Left lung (tissue), 10 donors: ENCODE data around the gene ERBIN. TPM values are rescaled to one million over a fixed set of nuclear protein-coding genes. Genes with fewer than 3 reads are reported as not detected.
A peak's percentile ranks its signal among the peaks of the same experiment; 100 is the strongest.

Source experiments
- ATAC-seq: fragments of 200-7000 bp; cut with Tn5 transposase; one replicate; pipeline ENCODE4 v1.9.1; 2020; ENCODE audit warnings: moderate library complexity
- DNase-seq, 4 donors: peaks; one replicate each; pipeline ENCODE4 v3.0.0-alpha.2; 2013 to 2020
- H3K27ac ChIP-seq, 2 donors: fragments of 200-600 bp; sonication (generic) in 1 of 2; one replicate each; pipeline versions ENCODE4 v1.5.0 to v1.8.0; 2020 to 2021
- H3K27me3 ChIP-seq, 2 donors: fragments of 200-600 bp; sonication (generic) in 1 of 2; one replicate each; pipeline versions ENCODE4 v1.5.0 to v1.8.0; 2020 to 2021
- H3K36me3 ChIP-seq, 2 donors: fragments of 200-600 bp; sonication (generic) in 1 of 2; one replicate each; pipeline versions ENCODE4 v1.5.0 to v1.8.0; 2020 to 2021
- H3K4me1 ChIP-seq, 2 donors: fragments of 200-600 bp; one replicate each; pipeline ENCODE4 v1.8.0; 2021
- H3K4me3 ChIP-seq, 2 donors: fragments of 200-600 bp; sonication (generic) in 1 of 2; one replicate each; pipeline versions ENCODE4 v1.5.0 to v1.8.0; 2020 to 2021; ENCODE audit warnings: mild to moderate bottlenecking in 1 of 2
- H3K9me3 ChIP-seq, 2 donors: fragments of 200-600 bp; sonication (generic) in 1 of 2; one replicate each; pipeline versions ENCODE4 v1.5.0 to v1.8.0; 2020 to 2021
- intact Hi-C, 2 donors: fragments of 100-400 bp; cut with DNase I; formaldehyde crosslinking; loops; one replicate each; pipeline versions ENCODE4 v1.11.2 to v1.14.2; 2022
- polyA plus RNA-seq, 6 donors: library from polyadenylated mRNA; unstranded; fragments of 120-200 nt; gene quantifications; one replicate each; pipeline ENCODE4 v1.2.1, GENCODE V29; 2013; ENCODE audit not compliant: insufficient read length in 6 of 6
- total RNA-seq, 2 donors: library from RNA; stranded (reverse); fragmentation: NEBNext Ultra II Directional; extraction: Animal tissue kit (Norgen Biotek cat#: 25700); gene quantifications; one replicate each; pipeline ENCODE4 v1.2.1, GENCODE V29; 2021
- TF ChIP-seq, protein P1 (sequence below), 2 donors: fragments of 200-600 bp; sonication (generic) in 1 of 2; IDR thresholded peaks; one replicate each; pipeline versions ENCODE4 v1.5.0 to v1.8.0; 2021; ENCODE audit warnings: antibody characterized with exemption in 2 of 2
- donor health status: DM: no; HTN: yes; CAD: no.
- donor health status: DM: no; HTN: no; CAD: no.

ERBIN gene
- total and polyA plus RNA-seq, 8 donors = 72.8 to 87.2 (median 79.3) TPM

DNA sequence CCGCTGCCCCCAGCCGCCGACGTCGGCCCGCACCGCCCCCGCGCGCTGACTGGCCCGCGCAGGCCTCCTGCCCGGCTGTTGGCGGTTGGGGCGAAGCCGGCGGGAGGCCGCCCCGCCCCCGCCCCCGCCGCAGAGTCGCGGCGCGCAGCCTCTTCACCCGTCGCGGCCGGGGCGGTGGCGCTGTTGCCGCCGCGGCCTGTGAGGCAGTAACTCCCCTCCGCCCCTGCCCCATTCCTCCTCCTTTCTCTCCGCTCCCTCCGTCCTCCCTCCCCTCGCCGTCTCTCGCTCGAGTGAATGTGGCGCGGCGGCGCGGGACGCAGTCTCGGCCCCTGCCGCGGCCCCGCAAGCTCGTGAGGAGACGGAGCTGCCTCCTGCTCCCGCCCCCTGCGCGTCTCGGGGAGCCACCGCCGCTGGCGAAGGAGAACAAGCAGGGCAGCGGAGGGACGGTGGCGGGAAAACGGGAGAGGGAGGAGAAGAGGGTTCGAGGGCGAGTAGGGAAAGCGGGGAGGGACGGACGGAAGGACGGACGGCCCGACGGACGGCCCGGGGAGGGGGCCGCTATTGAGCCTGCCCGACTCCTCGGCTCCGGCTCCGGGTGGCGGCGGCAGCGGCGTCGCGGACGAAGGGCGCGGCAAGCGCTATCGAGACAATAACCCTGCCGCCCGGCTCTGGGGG, 637 bp upstream of the ERBIN start:
- Histone ChIP-seq H3K4me1 (peaks cover 6 to 38% of the 10 kb centered on the region in 2 donors), H3K9me3 (no peaks in the 10 kb centered on the region), H3K4me3 (peak overlapping the region; percentile 83 to 91), H3K27me3 (no peaks in the 10 kb centered on the region), H3K27ac (peak overlapping the region; percentile 100), H3K36me3 (no peaks in the 10 kb centered on the region)
- ATAC-seq = peak; percentile 83
- TF ChIP-seq, protein P1, sequence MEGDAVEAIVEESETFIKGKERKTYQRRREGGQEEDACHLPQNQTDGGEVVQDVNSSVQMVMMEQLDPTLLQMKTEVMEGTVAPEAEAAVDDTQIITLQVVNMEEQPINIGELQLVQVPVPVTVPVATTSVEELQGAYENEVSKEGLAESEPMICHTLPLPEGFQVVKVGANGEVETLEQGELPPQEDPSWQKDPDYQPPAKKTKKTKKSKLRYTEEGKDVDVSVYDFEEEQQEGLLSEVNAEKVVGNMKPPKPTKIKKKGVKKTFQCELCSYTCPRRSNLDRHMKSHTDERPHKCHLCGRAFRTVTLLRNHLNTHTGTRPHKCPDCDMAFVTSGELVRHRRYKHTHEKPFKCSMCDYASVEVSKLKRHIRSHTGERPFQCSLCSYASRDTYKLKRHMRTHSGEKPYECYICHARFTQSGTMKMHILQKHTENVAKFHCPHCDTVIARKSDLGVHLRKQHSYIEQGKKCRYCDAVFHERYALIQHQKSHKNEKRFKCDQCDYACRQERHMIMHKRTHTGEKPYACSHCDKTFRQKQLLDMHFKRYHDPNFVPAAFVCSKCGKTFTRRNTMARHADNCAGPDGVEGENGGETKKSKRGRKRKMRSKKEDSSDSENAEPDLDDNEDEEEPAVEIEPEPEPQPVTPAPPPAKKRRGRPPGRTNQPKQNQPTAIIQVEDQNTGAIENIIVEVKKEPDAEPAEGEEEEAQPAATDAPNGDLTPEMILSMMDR (IDR thresholded peaks at IDR 0.05) = peak in 1 of 2 donors; percentile 12
- intact Hi-C loops = no loop called here
- peak; percentile 80 to 95 (median 92) for DNase-seq

DNA sequence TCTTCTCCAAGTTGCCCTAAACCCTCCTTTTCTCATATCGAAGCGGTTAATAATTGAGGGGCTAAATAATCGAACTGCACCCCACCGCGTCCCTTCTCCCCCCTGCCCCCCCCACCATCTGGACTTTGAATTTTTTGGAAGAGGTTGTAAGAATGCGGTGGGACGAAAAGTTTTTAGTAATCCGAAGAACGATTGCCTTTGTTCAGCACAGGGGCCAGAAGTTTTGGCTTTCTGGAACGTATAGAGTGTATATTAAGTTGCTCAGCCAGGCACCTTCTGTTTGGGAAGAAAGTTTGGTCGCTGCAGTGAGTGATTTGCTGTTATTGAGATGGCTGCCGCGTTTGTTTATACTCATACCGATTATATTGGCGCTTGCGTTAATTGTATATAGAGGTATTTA, 518 bp downstream of the ERBIN start:
- peaks cover 6 to 48% of the 10 kb centered on the region in 2 donors for H3K4me1 ChIP-seq
- ATAC-seq (no peak), DNase-seq (peak in 2 of 4 donors; percentile 24 to 30)
- peak overlapping the region; percentile 83 to 91 for H3K4me3 ChIP-seq
- TF ChIP-seq, protein P1 (IDR thresholded peaks at IDR 0.05) = no peak
- intact Hi-C loops = no loop called here
- no peaks in the 10 kb centered on the region for H3K27me3 ChIP-seq
- no peaks in the 10 kb centered on the region for H3K36me3 ChIP-seq
- no peaks in the 10 kb centered on the region for H3K9me3 ChIP-seq
- H3K27ac ChIP-seq = peak overlapping the region; percentile 100

DNA sequence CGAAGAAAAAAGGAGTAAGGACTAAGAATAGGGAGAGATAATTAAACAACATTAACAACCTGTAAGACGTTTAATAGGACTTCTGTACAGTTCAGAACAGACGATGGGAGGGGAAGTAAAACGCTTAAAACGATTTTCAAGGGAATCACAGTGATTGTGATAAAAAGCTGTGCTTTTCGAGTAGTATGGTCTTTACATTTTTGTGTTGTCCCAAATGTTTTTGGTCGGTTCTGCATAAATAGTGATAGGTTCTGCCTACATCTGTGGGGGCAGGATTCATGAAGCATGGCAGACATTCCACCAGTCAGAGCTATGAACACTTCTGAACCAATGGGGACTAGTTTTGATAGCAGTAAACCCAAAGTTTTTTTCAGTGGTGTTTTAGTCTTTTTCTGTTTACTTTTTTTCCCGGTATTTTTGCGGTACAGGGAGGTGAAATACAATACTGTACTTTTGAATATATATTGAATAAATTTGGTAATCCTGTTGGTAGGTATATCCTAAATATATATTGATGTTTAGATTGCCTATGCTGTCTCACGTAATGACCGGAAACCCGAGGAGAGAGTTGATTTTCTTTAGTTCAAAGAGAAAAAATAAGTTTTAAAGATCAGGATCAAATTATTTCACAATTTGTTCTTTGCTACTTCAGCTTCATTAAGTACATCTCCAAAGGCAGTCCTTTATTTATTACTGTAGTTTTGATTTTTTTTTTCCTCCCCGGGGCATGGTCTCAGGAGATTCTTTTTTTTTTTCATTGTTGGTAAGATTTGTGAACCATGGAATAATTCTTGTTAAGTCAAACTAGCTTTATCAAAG, 1.3 kb downstream of the ERBIN start:
- ATAC-seq = peak; percentile 32
- intact Hi-C loops = no loop called here
- Histone ChIP-seq H3K36me3 (no peaks in the 10 kb centered on the region), H3K4me1 (peaks cover 6 to 56% of the 10 kb centered on the region in 2 donors), H3K9me3 (no peaks in the 10 kb centered on the region), H3K4me3 (peak overlapping the region; percentile 83 to 91), H3K27me3 (no peaks in the 10 kb centered on the region), H3K27ac (peak overlapping the region; percentile 100)
- DNase-seq = peak in 2 of 4 donors; percentile 45 to 62
- TF ChIP-seq, protein P1 (IDR thresholded peaks at IDR 0.05) = no peak

DNA sequence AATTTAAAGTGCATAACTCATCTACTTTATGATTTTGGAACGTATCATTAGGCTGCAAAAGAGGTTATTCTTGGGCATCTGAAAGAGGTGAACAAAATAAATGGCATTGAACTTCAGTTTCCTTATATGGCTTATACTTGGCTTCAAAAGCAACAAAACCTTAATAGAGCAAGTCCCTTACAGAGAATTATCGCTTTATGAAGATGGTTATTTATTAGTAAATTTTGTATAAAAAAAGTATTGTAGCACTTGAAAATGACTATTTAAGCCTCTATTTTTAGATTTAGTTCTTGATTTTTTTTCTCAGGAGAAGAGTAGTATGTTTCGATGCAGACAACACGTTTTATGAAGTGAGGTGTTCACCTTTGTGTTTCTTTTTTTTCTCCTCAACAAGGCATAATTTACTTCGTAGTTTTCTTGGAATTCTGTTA, 2.0 kb downstream of the ERBIN start:
- intact Hi-C loops = no loop called here
- Histone ChIP-seq H3K4me3 (peak overlapping the region; percentile 83 to 91), H3K27me3 (no peaks in the 10 kb centered on the region), H3K27ac (peak overlapping the region; percentile 100), H3K36me3 (no peaks in the 10 kb centered on the region), H3K4me1 (peaks cover 6 to 62% of the 10 kb centered on the region in 2 donors), H3K9me3 (no peaks in the 10 kb centered on the region)
- ATAC-seq = no peak
- TF ChIP-seq, protein P1 (IDR thresholded peaks at IDR 0.05) = no peak
- DNase-seq = no peak

DNA sequence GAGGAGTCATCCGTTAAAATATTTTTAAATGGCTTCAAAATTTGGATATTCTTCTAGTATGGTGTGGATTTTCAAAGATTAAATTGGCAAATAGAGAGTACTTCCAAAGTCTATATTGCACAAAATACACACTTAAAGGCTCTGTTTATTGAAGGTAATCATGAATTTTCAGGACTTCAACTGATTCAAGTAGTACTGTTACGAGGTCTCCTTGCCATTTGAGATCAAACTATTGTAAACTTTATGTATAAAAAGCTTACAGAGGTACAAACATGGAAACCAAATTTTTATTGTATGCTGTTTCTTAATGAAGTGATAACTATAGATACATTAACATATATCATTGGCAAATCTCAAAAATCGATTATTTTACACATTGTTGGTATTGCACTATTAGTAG, 2.5 kb downstream of the ERBIN start:
- Histone ChIP-seq H3K4me3 (peak overlapping the region in 1 of 2 donors; percentile 83), H3K9me3 (no peaks in the 10 kb centered on the region), H3K4me1 (peaks cover 6 to 61% of the 10 kb centered on the region in 2 donors), H3K27me3 (no peaks in the 10 kb centered on the region), H3K36me3 (no peaks in the 10 kb centered on the region), H3K27ac (no peak overlapping the region)
- intact Hi-C loops = no loop called here
- TF ChIP-seq, protein P1 (IDR thresholded peaks at IDR 0.05) = no peak
- no peak for ATAC-seq
- DNase-seq = no peak
